GM19438 (cell line): Measurements from ENCODE around the gene DNAH8.

Experiments
- ATAC-seq: cut with Tn5 transposase; IDR thresholded peaks from one replicate; pipeline ENCODE4 v1.9.1; 2021; ENCODE audit warnings: low read depth; ENCODE audit not compliant: unreplicated experiment

The DNAH8 gene

DNA sequence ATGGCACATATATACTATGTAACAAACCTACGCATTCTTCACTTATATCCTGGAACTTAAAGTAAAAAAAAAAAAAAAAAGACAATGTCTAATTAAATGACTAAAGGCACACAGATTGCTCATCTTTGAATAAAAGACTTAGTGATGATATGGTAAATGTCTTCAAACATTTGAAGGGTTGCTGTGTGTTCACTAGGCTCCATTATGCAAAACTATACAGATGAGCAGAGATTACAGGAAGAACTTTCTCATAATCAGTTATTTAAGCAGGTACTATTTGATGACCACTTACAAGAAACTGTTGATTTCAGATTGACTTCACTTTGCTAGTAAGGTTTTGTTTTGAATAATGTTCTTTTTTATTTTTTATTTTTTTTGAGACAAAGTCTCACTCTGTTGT is 34.4 kb downstream of the DNAH8 start:
- no peak for ATAC-seq

GRCh38 chr6:38750968-38751615 is 36.0 kb downstream of the DNAH8 start:
- no peak for ATAC-seq

DNA sequence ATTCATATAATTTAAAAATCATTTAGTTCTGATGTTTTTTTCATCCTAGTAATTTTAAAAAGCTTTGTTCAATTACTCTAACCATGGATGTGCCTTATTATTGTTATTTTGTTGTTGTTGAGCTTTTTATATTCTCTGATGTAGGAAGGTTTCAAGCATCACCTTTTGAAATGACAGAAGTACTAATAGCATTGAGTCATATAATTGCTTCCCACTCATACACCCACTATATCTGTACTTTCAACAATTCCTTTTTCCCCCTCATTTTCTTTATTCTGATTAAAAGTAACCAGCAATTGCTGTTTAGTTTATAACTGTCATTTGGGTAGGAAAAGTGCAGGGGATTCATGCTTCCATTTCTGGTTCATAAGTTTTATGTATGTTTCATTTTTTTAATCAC is 38.6 kb downstream of the DNAH8 start:
- ATAC-seq: no peak

DNA sequence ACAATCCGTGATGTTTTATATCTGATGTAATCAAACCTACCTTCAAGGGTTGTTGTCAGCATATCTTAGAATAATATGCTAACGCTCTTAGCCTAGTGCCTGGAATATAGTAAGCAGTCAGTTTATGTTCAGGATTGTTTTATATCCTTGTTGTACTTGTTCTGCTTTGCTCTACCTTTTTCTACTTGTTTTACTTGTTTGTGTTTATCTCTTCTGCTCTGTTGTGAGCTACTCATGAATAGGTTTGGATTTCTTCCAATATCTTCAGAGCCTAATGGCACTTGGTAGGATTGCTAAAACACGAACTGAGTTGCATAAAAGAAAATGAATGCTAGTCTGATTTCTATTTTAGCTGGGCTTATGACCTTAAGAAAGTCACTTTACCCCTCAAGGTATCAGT is 40.1 kb downstream of the DNAH8 start:
- no peak for ATAC-seq

DNA sequence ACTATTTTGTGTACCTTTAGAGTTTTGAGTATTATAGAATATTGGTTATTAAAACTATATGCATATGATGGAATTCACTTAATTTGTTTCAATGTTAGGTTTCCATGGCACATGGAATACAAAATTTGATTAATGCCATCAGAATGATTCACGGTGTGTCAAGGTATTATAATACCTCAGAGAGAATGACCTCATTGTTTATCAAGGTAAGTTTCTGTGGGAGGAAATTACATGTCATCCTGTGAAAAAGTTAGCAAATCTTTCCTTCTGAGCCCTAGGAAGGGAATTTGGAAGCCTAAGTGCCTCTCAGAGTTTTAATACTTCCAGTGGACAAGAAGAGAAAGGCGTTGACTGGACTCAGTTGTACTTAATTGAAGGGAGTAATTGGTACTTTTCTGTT is 40.8 kb downstream of the DNAH8 start:
- ATAC-seq: no peak

DNA sequence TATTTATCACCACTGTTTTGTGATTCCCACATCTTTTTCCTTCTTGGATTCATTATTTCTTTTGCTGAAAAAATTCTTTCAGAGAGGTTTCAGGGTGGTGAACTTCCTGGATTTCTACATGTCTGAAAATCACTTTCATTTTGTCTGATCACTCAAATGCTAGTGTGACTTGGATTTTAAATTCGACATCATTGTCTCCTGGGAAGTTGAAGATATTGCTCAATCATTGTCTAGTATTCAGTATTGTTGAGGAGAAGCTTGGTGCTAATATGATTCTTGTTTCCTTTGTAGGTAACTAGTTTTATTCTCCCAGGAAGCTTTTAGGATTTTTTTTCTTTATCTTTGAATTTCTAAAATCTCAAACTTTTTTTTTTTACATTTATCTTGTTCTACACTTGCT is 45.0 kb downstream of the DNAH8 start:
- no peak for ATAC-seq

- no peak for ATAC-seq
Measured at GRCh38 chr6:38762848-38763247, 47.7 kb downstream of the DNAH8 start.

DNA sequence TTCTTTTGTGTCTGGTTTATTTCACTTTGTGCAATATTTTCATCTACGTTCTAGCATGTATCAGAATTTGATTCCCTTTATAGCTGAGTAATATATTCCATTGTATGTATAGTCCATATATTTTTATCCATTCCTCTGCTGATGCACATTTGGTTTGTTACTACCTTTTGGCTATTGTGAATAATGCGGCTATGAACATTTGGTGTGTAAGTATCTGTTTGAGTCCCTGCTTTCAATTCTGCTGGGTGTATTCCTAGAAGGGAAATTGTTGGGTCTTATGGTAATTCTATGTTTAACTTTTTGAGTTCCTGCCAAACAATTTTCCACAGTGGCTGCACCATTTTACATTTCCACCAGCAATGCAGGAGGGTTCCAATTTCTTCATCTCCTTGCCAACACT is 52.4 kb downstream of the DNAH8 start:
- no peak for ATAC-seq

DNA sequence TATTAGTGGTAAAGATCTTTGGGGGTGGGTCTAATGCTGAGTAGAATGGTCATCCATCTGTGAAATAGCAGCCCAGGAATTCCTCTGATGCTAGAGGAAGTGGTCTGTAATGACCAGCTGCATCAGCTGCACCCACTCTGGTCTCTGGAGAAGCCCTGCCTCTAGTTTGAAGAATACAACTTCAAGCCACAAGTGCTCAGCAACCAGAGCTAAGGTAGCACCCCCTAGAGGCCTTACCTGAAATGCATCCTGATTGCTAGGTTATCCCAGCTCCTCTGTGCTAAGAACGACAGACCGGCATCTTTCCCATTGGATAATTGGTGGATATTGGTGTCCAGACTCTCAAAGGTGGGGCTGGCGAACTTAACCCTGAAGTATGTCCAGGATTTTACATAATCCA is 58.2 kb downstream of the DNAH8 start:
- no peak for ATAC-seq

DNA sequence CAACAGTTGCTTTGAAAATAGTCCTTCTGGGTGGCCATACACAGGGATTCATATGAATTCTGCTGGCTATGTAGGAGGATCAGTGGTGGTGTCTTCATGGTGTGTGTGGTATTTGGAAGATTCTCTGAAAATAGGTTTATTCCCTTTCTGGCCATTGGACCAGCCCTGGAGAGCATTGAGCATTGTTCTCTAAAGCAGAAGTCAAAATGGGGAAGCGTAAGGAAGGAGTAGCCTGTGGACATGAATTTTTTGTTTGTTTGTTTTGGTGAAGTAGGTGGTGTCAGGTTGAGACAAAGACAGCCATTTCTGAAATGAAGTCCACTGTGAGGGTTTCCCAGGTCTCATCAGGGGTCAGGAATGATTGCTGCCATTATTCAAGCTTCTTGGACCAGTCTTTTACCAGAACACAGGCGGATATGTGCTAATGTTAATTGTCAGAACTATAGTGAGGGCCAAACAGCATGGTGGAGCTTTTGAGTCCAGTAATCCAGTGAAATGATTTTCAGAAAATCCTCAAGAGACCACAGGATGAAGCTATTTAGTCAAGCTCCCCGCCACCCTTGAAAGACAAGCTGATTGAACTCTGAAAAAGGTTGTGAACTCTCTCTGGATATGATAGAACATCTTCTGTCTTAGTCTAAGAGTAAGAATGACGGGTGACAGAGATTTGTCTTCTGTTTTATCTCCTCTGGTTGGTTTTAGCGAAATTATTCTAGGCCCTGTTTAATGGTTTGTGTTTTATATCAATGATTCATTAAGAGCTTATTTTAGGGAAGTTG is 60.0 kb downstream of the DNAH8 start:
- no peak for ATAC-seq

- no peak for ATAC-seq
Measured at GRCh38 chr6:38775870-38776269, 60.8 kb downstream of the DNAH8 start.

DNA sequence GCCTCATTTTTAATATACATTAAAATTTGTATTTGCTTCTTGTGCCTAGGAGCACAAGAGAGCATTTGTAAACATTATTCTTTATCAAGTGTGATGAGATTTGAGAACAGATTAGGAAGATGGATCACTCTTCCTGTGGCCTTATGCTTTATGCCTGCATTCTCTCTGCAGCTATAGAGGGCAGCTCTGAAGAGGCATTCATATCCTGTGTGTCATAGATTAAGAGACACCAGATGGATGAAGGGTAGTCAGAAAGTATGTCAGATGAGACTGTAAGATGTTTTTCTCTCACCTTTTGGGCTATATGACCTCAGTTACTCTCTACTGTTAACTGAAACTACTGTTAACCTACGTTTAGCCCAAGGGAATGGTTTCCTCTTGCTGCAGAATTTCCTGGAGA is 61.4 kb downstream of the DNAH8 start:
- no peak for ATAC-seq

GRCh38 chr6:38779310-38780062 is 64.4 kb downstream of the DNAH8 start:
- ATAC-seq: no peak

DNA sequence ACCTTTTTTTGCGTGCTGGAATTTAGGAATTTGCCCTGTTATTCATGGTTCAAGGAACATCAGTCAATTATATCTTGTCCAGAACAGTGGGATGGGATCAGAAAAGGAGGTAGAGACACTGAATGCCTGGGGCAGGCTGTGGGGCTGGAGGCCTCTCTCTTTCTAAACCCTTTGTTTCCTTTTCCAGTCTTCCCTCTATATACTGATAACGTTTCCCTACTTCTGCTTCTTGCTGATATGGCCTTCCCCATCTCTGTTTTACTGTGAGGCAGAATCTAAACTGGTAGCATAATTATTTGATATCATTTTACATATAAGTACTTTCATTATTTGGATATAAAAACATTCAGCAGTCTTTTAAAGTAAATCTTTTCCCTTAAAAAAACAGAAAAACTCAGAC is 67.5 kb downstream of the DNAH8 start:
- no peak for ATAC-seq

DNA sequence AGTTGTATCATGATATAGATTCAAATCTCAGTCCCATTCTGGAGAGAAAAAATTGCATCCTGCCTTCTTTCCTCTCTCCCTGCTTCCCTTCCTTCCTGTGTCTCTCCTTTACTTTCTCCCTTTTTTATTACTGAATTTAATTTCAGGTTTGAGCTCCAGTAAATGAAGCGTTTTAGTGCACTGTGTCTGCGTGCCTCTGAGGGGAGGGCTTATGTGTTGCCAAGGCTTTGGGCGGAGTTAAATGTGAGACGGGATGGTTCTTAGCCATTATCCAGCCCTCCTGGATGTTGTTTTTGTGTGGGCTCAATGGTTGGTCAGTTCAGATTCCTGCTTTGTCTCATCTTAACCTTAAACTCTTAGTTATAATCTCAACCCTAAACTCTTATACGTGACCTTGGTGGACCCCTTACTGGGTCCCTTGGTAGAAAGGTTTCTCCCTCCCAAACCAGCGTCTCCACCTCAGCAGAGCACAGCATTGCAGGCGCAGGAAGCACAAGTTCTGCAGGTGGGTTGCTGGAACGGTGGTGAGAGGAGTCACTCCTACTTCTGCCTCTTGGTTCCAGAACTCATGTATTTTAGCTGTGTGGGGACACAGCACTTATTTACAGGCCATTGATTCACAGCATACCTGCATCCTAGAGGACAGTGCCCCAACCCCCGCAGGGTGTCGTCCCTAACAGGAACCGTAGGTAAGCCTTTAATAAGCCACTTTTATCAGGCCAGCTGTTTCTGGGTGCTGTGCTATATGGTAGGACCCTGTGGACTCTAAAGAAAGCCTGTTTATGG is 68.5 kb downstream of the DNAH8 start:
- ATAC-seq: no peak

DNA sequence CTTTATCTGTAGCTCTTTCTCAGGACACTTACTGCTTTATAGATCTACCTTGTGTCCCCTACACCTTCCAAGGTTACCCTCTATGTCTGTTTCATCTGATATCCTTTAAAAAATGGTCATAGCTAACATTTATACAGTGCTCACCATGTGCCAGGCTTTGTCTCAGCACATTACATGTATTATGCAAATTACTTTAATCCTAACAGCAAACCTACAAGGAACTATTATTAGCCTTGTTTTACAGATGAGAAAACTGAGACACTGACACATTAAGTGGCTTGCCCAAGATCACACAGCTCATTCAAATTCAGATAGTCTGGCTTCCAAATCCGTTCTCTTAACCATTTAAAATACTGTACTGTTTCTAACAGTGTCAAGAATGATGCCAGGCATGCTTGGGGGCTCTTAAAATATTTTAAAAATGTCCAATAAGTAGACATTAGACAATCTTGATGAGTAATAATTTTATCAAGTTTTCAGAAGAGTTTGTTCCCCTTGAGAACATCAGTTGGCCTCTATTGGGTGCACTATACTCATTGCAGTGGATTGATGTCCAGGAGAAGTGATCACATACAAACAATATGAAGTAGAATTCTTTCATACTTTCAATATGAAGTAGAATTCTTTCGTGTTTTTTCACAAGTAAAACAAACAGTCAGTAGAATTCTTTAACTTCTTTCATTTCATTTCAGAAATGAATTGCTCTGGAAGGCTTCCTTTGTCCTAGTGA is 69.6 kb downstream of the DNAH8 start:
- ATAC-seq: no peak

GRCh38 chr6:38786486-38786885 is 71.4 kb downstream of the DNAH8 start:
- ATAC-seq: no peak

DNA sequence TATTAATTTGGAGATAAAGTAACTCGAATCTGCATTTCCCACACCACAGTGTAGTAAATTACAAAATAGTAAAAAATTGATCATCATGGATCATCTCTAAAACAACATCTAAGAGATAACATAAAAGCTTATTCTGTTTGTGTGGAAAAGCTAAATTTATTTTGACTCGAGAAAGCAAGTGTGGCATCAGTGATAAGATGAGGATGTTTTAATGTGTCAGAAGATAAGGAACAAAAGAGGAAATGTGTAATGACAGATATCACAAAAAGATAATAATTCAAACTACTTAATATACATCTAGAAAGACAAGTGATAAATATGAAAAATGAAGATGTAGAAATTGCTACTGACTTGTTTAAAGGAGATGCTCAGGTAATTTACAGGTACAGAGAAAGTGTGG is 74.1 kb downstream of the DNAH8 start:
- no peak for ATAC-seq

DNA sequence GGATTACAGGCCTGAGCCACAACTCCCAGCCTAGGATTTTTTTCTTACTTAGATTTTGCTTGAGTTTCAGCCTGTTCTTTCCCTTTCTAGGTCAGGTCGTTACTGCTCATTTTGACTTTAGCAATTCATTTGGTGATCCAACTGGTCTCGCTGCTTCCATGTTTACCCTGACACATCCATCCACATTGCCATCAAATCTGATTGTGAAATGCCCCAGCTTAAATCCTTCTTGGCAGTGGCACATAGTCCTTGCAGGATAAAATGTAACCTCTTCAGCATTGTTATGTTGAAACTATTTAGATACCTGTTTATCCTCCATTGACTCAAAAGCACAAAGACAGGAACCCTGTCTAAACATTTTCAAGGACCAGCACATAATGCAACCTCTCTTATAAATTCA is 77.2 kb downstream of the DNAH8 start:
- no peak for ATAC-seq

- no peak for ATAC-seq
Measured at GRCh38 chr6:38794682-38795081, 79.6 kb downstream of the DNAH8 start.
